ENCODE results near the gene ARHGEF3.

The ARHGEF3 gene

DNA sequence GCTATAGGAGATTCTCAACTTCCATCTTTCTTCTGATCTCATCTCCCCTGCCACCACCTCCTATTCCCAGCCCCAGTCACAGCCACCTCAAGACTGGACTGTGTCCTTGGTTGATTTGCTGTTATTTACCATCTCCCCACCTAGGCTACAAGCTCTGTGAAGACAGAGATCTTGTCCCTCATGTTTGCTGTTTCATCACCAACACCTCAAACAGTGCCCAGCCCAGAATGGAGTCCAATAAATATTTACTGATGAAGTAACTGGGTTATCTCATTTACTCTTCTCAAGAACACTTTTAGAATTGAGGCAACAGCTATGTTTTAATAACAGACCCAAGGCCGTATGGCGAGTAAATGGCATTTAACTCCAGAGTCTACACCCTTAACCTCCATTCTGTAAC, 29.1 kb upstream of the ARHGEF3 start:
- TF ChIP-seq, protein P1, sequence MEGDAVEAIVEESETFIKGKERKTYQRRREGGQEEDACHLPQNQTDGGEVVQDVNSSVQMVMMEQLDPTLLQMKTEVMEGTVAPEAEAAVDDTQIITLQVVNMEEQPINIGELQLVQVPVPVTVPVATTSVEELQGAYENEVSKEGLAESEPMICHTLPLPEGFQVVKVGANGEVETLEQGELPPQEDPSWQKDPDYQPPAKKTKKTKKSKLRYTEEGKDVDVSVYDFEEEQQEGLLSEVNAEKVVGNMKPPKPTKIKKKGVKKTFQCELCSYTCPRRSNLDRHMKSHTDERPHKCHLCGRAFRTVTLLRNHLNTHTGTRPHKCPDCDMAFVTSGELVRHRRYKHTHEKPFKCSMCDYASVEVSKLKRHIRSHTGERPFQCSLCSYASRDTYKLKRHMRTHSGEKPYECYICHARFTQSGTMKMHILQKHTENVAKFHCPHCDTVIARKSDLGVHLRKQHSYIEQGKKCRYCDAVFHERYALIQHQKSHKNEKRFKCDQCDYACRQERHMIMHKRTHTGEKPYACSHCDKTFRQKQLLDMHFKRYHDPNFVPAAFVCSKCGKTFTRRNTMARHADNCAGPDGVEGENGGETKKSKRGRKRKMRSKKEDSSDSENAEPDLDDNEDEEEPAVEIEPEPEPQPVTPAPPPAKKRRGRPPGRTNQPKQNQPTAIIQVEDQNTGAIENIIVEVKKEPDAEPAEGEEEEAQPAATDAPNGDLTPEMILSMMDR (IDR thresholded peaks at IDR 0.05; ENCODE audit: borderline replicate concordance, insufficient read depth, low read depth, low read length) = no peak
- no peak overlapping the region for H3K4me3 ChIP-seq (ENCODE audit: low read depth, low read length)

DNA sequence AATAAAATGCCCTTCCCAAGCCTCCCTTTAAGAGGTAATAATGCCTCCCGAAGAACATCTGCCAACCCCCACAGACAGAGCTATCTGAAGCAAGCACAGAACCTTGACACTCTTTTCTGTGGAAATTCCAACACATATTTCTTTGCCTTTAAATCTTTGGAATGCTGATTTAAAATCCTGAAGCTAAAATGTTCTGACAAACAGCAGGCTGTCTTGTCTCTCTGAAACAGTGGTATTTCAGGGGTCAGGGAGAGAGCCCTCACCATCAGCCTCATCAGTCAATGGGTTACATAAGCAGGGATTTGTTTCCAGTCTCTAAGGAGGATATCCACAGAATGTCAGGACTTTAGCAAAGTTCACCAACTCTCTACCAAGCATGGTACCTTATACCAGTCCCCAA, 27.8 kb upstream of the ARHGEF3 start:
- TF ChIP-seq, protein P1 (IDR thresholded peaks at IDR 0.05; ENCODE audit: borderline replicate concordance, insufficient read depth, low read depth, low read length) = no peak
- no peak overlapping the region for H3K4me3 ChIP-seq (ENCODE audit: low read depth, low read length)

DNA sequence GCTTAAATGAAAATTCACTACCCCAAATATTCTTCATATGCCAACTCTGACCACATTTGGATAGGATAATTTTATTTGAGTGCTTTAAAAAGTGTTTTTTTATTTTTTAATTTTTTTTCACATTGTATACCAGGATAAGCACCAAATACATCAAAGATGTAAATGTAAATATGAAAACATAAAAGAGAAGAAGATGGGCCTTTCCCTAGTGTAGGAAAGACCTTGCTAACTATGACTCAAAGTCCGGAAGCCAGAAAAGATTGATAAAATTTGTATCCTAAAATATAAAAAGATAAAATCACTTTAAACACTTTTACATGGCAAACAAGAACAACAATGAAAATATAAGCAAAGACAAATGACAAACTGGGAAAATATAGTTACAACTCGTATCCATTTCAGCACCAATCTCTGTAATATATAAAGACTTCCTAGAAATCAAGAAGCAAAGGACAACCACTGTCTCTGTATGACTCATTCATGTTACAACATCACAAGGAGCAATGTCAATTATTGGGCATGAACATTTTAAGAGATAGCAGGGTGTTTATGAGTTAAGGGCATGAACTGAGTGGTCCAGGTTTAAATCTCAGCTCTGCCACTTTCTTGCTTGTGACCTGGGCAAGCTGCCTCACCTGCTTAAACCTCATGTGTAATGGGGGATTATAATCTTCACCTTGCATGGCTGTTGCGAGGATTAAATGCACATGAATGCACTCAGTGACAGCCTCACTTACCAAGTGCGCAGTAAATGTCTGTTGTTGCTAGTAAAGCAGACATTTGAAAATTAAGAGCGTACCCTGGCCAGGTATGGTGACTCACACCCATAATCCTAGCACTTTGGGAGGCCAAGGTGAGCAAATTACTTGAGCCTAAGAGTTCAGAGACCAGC, 25.3 kb upstream of the ARHGEF3 start:
- TF ChIP-seq, protein P1 (IDR thresholded peaks at IDR 0.05; ENCODE audit: borderline replicate concordance, insufficient read depth, low read depth, low read length) = no peak
- H3K4me3 ChIP-seq (ENCODE audit: low read depth, low read length) = no peak overlapping the region

DNA sequence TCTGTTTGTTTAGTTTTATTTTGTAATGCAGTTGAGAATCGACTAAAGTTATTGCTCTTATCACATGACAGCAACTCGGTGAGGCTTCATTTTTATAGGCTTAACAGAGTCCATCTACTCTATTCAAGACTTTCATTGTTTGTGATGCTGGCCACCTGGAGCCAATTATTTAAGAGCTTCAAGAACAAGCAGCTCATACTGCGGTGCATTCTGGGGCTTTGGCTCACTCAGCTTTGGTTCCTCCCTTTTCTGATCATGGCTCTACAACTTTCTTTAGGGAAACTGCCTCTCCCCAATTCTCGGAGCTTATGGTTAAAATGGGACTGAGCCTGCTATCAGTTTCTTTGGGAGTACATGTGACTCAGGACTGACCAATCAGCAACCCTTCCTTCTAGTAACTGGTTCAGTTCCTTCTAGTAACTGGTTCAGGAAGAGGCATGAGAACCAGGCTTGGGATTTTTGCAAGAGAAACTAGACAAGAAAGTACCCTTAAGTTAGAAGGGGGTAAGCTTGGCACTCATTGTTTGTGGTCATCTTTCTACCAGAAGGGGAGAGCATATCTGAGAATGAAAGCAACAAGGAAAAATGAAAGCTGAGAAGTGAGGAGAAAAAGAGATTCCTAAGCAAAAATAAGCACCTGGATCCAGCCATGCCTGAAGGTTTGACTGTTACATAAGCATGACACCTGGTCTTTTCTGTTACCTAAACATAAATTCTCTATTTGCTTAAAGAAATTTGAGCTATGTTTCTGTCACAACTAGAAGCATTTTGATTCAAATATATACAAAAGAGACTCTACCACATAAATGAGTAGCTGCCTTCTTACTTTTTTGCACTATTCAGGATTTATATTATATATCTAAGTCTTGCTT, 24.1 kb upstream of the ARHGEF3 start:
- H3K4me3 ChIP-seq (ENCODE audit: low read depth, low read length) = no peak overlapping the region
- TF ChIP-seq, protein P1 (IDR thresholded peaks at IDR 0.05; ENCODE audit: borderline replicate concordance, insufficient read depth, low read depth, low read length) = no peak

DNA sequence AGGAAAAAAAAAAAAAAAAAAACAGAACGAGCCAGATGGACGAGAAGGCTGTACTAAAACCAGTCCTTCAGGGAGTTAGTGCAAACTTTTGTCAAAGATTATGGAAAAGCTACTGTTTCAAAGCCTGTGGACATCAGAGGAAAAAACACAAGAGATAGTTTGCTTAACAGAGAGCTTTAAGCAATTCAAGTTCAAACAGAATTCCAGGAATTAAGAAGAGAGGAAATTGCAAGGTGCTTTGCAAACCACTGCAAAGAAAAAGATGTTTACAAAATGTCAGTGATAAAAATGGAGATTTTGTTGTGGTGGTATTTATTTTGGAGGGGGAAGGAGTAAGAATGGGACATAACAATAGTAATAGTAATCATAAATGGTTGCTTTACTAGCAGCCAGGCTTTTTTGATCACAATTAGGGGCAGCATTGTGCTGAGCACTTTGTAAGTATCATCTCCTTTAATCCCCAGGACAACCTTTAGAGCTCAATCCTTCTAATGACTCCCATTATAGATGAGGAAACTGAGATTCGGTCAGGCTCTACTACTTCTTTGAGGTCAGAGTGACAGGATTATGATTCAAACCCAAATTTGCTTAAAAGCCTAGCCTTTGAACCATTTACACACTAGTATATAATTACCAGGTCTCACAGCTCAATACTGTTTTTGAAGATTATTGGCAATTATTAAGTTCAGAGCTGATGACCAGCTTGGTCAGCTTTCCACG, 22.4 kb upstream of the ARHGEF3 start:
- TF ChIP-seq, protein P1 (IDR thresholded peaks at IDR 0.05; ENCODE audit: borderline replicate concordance, insufficient read depth, low read depth, low read length) = no peak

DNA sequence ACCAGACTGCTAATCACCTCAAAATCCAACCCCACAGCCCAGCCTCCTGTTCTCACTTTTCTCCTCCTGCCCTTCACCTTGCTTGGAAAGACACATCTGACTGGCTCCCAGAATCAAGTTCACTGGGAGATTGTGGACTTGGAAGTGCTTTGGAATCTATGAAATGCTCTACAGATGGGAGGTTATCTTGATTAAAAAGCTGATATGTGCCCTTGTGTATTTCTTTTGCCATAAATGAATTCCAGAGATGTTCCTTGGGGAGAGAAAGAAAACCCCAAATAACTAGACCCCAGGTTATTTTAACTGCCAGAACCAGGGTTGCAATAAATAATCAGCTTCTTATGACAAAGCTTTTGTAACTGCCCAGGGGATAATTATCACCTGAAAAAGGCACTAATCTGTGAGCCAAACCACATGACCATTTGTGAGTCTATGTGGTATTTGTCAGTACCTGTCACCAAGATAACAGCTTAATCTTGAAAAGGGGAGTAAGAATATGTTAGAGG, 21.7 kb upstream of the ARHGEF3 start:
- H3K4me3 ChIP-seq (ENCODE audit: low read depth, low read length) = no peak overlapping the region
- TF ChIP-seq, protein P1 (IDR thresholded peaks at IDR 0.05; ENCODE audit: borderline replicate concordance, insufficient read depth, low read depth, low read length) = no peak

More for the DNA sequence above, 22.4 kb upstream of the ARHGEF3 start:
- H3K4me3 ChIP-seq (ENCODE audit: low read depth, low read length) = no peak overlapping the region

Data from GM12875 (cell line).